OCI-LY1 (cell line): ENCODE data around the gene L3MBTL3.

Experiments used
- H2AFZ ChIP-seq: fragments of 200-600 bp; sonication (generic), shearing (Covaris generic); 2 replicates; pipeline ENCODE4 v1.6.0; 2014; ENCODE audit warnings: antibody characterized with exemption, mild to moderate bottlenecking, low read length
- H3F3A ChIP-seq: fragments of 200-600 bp; sonication (generic), shearing (Covaris generic); 2 replicates; pipeline ENCODE4 v1.6.0; 2014; ENCODE audit warnings: mild to moderate bottlenecking, antibody characterized with exemption, low read length, moderate library complexity; ENCODE audit not compliant: insufficient read depth
- H3K27ac ChIP-seq: fragments of 200-600 bp; sonication (generic); 2 replicates; pipeline ENCODE4 v1.5.1; 2014; ENCODE audit warnings: low read length, mixed run types, mild to moderate bottlenecking, low read depth; ENCODE audit not compliant: poor library complexity, severe bottlenecking
- H3K27me3 ChIP-seq: fragments of 200-600 bp; sonication (generic); 2 replicates; pipeline ENCODE4 v1.6.0; 2014; ENCODE audit warnings: antibody characterized with exemption, mild to moderate bottlenecking, low read length, moderate library complexity; ENCODE audit not compliant: insufficient read depth
- H3K36me3 ChIP-seq: fragments of 200-600 bp; sonication (generic); 2 replicates; pipeline ENCODE4 v1.6.1; 2014; ENCODE audit warnings: mild to moderate bottlenecking, antibody characterized with exemption, low read length, moderate library complexity, mixed read lengths; ENCODE audit not compliant: insufficient read depth
- H3K4me1 ChIP-seq: fragments of 200-600 bp; sonication (generic); 2 replicates; pipeline ENCODE4 v1.5.1; 2014; ENCODE audit warnings: mild to moderate bottlenecking, low read length, moderate library complexity; ENCODE audit not compliant: insufficient read depth, severe bottlenecking
- H3K4me2 ChIP-seq: fragments of 200-600 bp; sonication (generic), shearing (Covaris generic); 2 replicates; pipeline ENCODE4 v1.6.1; 2014; ENCODE audit warnings: low read length
- H3K4me3 ChIP-seq: fragments of 200-600 bp; sonication (generic); 2 replicates; pipeline ENCODE4 v1.5.1; 2014; ENCODE audit warnings: low read length, low read depth, mild to moderate bottlenecking, mixed read lengths; ENCODE audit not compliant: poor library complexity, severe bottlenecking
- H3K79me2 ChIP-seq: fragments of 200-600 bp; shearing (Covaris generic); 2 replicates; pipeline ENCODE4 v1.6.1; 2016; ENCODE audit warnings: mixed run types, low read length, mixed read lengths; ENCODE audit not compliant: insufficient read depth
- H3K9ac ChIP-seq: fragments of 200-600 bp; sonication (generic), shearing (Covaris generic); 2 replicates; pipeline ENCODE4 v1.6.1; 2014; ENCODE audit warnings: mild to moderate bottlenecking, low read length, mixed read lengths
- H3K9me2 ChIP-seq: fragments of 200-600 bp; sonication (generic), shearing (Covaris generic); 2 replicates; pipeline ENCODE4 v1.6.1; 2014; ENCODE audit warnings: low read depth, mild to moderate bottlenecking, low read length, mixed read lengths
- H3K9me3 ChIP-seq: fragments of 200-600 bp; shearing (Covaris generic); 2 replicates; pipeline ENCODE4 v1.6.1; 2014; ENCODE audit warnings: low read length, mixed read lengths
- H4K20me1 ChIP-seq: fragments of 200-600 bp; sonication (generic), shearing (Covaris generic); 2 replicates; pipeline ENCODE4 v1.6.0; 2016; ENCODE audit warnings: mild to moderate bottlenecking, low read length; ENCODE audit not compliant: insufficient read depth
- EZH2 ChIP-seq: fragments of 200-600 bp; sonication (generic), shearing (Covaris generic); IDR thresholded peaks from 2 replicates; pipeline ENCODE4 v1.8.0; 2017; ENCODE audit warnings: borderline replicate concordance, mixed run types, mild to moderate bottlenecking, antibody characterized with exemption, low read length, moderate library complexity, mixed read lengths
- TF ChIP-seq, protein P1 (sequence below): fragments of 200-600 bp; sonication (generic), shearing (Covaris generic); IDR thresholded peaks from 2 replicates; pipeline ENCODE4 v1.5.1; 2017; ENCODE audit warnings: mild to moderate bottlenecking, antibody characterized with exemption, low read length, moderate library complexity, mixed read lengths

Gene L3MBTL3

DNA sequence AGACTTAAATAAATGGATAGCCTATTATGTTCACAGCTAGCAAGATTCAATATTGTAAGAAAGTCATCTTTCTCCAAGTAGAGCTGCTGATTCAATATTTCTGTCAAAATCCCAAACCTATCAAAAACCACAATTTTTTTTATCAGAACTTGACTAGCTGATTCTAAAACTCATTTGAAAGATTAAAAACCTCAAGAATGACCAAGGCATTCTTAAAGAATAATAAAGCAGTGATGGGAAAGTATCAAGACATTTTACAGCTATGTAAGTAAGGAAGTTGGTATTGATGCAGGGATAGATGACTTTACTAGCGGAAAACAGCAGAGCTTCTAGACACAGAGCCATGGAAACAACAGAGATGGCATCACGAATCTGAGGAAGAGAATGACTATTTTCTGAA is 139.7 kb downstream of the L3MBTL3 start:
- no peak overlapping the region for H2AFZ ChIP-seq
- H3K4me1 ChIP-seq, result no peaks in the 10 kb centered on the region
- H3K9ac ChIP-seq, result no peak overlapping the region
- no peak overlapping the region for H3K4me3 ChIP-seq
- H3K36me3 ChIP-seq, result no peaks in the 10 kb centered on the region
- H3F3A ChIP-seq, result no peaks in the 10 kb centered on the region
- TF ChIP-seq, protein P1, sequence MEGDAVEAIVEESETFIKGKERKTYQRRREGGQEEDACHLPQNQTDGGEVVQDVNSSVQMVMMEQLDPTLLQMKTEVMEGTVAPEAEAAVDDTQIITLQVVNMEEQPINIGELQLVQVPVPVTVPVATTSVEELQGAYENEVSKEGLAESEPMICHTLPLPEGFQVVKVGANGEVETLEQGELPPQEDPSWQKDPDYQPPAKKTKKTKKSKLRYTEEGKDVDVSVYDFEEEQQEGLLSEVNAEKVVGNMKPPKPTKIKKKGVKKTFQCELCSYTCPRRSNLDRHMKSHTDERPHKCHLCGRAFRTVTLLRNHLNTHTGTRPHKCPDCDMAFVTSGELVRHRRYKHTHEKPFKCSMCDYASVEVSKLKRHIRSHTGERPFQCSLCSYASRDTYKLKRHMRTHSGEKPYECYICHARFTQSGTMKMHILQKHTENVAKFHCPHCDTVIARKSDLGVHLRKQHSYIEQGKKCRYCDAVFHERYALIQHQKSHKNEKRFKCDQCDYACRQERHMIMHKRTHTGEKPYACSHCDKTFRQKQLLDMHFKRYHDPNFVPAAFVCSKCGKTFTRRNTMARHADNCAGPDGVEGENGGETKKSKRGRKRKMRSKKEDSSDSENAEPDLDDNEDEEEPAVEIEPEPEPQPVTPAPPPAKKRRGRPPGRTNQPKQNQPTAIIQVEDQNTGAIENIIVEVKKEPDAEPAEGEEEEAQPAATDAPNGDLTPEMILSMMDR, result no peak
- no peak for TF ChIP-seq EZH2
- no peaks in the 10 kb centered on the region for H3K9me2 ChIP-seq
- H3K27ac ChIP-seq, result no peak overlapping the region
- no peaks in the 10 kb centered on the region for H3K27me3 ChIP-seq
- peaks cover 2% of the 10 kb centered on the region; the same call in 1 of the 2 replicates for H3K9me3 ChIP-seq
- H3K79me2 ChIP-seq, result no peaks in the 10 kb centered on the region
- H4K20me1 ChIP-seq, result no peaks in the 10 kb centered on the region
- no peak overlapping the region for H3K4me2 ChIP-seq

DNA sequence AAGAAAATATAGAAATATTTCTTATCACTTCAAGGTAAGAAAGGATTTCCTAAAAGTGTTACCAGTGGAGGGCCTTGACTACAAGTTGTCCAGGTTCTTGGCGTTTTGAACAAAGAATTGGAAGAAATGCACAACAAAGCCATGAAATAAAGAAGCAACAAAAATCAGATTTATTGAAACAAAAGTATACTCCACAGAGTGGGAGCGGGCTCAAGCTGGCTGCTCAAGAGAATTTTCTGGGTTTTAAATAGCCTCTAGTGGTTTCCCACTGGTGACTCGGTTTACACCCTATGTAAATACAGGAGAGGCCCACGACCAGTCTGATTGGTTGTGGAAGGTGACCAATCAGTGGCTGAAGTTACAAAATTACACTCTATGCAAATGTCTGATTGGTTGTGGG is 140.2 kb downstream of the L3MBTL3 start:
- TF ChIP-seq, protein P1, result no peak
- TF ChIP-seq EZH2, result no peak
- H3K9me2 ChIP-seq, result no peaks in the 10 kb centered on the region
- no peak overlapping the region for H2AFZ ChIP-seq
- H3K4me3 ChIP-seq, result no peak overlapping the region
- peaks cover 2% of the 10 kb centered on the region; the same call in 1 of the 2 replicates for H3K9me3 ChIP-seq
- no peaks in the 10 kb centered on the region for H4K20me1 ChIP-seq
- H3K4me1 ChIP-seq, result no peaks in the 10 kb centered on the region
- H3K9ac ChIP-seq, result no peak overlapping the region
- no peaks in the 10 kb centered on the region for H3K79me2 ChIP-seq
- no peaks in the 10 kb centered on the region for H3F3A ChIP-seq
- H3K27me3 ChIP-seq, result no peaks in the 10 kb centered on the region
- no peak overlapping the region for H3K4me2 ChIP-seq
- H3K36me3 ChIP-seq, result no peaks in the 10 kb centered on the region
- no peak overlapping the region for H3K27ac ChIP-seq

GRCh38 chr6:130159956-130160355 is 141.6 kb downstream of the L3MBTL3 start:
- Histone ChIP-seq H3K4me2 (no peak overlapping the region), H3K4me1 (no peaks in the 10 kb centered on the region), H3K27me3 (no peaks in the 10 kb centered on the region), H2AFZ (no peak overlapping the region), H3K9me3 (peaks cover 2% of the 10 kb centered on the region; the same call in 1 of the 2 replicates), H3K9me2 (no peaks in the 10 kb centered on the region), H4K20me1 (no peaks in the 10 kb centered on the region), H3F3A (no peaks in the 10 kb centered on the region), H3K27ac (no peak overlapping the region), H3K4me3 (no peak overlapping the region), H3K36me3 (no peaks in the 10 kb centered on the region), H3K9ac (no peak overlapping the region), H3K79me2 (no peaks in the 10 kb centered on the region)
- no peak for TF ChIP-seq EZH2
- TF ChIP-seq, protein P1, result no peak
